GM18520 (cell line): ENCODE data around the gene TBC1D5.
"Not testable (repeated sequence)": the region's sequence is repeated elsewhere in the genome, so short reads cannot be mapped to it uniquely, and the experiment has no call there.

Experiments used
- ATAC-seq: cut with Tn5 transposase; IDR thresholded peaks from one replicate; pipeline ENCODE4 v1.9.1; 2021; ENCODE audit not compliant: unreplicated experiment

Gene TBC1D5

GRCh38 chr3:17648630-17649355, 93.6 kb downstream of the TBC1D5 start:
- ATAC-seq, result not testable (repeated sequence)

GRCh38 chr3:17645074-17645698, 97.2 kb downstream of the TBC1D5 start:
- ATAC-seq, result no peak

- no peak for ATAC-seq
Measured at GRCh38 chr3:17643691-17644090, 98.7 kb downstream of the TBC1D5 start.

- ATAC-seq, result no peak
Measured at GRCh38 chr3:17642474-17642873, 100.0 kb downstream of the TBC1D5 start.

- no peak for ATAC-seq
Measured at GRCh38 chr3:17640466-17640865, 102.0 kb downstream of the TBC1D5 start.

DNA sequence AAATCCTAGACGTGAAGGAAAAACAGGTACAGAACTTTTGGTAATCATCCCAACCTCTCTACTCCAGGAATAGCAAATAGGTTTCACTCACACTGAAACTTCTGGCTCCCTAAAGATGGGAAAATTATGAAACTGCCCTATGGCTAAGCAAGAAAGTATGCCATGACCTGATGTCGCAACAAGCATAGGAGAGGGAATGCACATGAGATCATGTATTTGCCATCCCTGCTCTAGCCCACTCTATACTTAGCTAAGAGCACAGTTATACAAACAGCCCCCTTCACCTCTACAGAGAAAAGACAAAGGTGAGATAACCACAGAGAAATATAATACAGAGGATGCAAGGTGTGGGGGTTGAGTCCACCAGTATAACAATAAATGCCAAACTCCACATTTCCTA, 102.7 kb downstream of the TBC1D5 start:
- no peak for ATAC-seq

- ATAC-seq, result no peak
Measured at GRCh38 chr3:17639257-17639656, 103.2 kb downstream of the TBC1D5 start.

DNA sequence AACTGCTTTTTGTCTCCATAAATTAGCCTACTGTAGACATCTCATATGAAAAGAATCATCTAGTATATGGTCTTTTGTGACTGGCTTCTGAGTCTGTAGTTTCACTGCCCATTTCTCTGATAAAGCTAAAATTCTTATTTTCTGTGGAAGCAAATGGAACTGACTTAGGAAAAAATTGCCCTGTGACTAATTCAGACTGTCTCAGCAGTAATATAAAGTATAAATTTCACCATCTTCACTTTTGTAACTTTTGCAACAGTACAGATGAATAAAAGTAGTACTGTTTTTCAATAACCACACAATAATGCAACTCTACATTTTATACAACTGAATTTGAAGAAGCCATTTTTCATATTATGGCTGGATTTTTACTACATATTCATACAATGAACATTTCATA, 104.1 kb downstream of the TBC1D5 start:
- ATAC-seq, result no peak

- ATAC-seq, result not testable (repeated sequence)
Measured at GRCh38 chr3:17635675-17636074, 106.8 kb downstream of the TBC1D5 start.

- ATAC-seq, result no peak
Measured at GRCh38 chr3:17634964-17635363, 107.5 kb downstream of the TBC1D5 start.

DNA sequence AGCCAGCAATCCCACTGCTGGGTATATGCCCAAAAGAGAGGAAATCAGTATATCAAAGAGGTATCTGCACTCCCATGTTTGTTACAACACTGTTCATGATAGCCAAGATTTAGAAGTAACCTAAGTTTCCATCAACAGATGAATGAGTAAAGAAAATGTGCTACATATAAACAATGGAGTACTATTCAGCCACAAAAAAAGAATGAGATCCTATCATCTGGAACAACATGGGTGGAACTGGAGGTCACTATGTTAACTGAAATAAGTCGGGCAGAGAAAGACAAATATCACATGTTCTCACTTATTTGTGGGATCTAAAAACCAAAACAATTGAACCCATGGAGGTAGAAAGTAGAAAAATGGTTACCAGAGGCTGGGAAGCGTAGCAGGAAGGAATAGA, 108.2 kb downstream of the TBC1D5 start:
- ATAC-seq, result no peak

GRCh38 chr3:17632401-17633100, 109.9 kb downstream of the TBC1D5 start:
- ATAC-seq, result no peak

GRCh38 chr3:17631609-17632008, 110.8 kb downstream of the TBC1D5 start:
- no peak for ATAC-seq

GRCh38 chr3:17629400-17629799, 113.0 kb downstream of the TBC1D5 start:
- no peak for ATAC-seq

- no peak for ATAC-seq
Measured at GRCh38 chr3:17626395-17626794, 116.0 kb downstream of the TBC1D5 start.

DNA sequence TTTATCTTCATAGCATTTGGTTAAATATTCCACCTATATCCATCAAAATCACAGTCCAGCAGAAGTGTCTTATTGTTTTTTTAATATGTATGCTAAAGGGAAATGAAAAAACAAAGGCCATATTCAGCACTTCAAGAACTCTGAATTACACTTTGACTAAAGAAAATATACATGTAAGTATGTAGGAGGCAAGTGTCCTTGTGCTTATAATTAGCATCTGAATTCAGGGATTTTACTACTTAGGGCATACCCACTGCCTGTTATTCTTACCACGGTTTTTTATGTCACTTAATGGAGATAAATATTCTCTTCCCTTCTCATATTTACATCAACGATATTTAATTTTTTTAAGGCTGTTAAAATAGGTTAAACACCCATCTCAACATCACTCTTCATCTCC, 117.3 kb downstream of the TBC1D5 start:
- ATAC-seq, result no peak

GRCh38 chr3:17623464-17623863, 119.0 kb downstream of the TBC1D5 start:
- no peak for ATAC-seq

GRCh38 chr3:17619968-17620367, 122.5 kb downstream of the TBC1D5 start:
- no peak for ATAC-seq

- ATAC-seq, result not testable (repeated sequence)
Measured at GRCh38 chr3:17613017-17613416, 129.4 kb downstream of the TBC1D5 start.

DNA sequence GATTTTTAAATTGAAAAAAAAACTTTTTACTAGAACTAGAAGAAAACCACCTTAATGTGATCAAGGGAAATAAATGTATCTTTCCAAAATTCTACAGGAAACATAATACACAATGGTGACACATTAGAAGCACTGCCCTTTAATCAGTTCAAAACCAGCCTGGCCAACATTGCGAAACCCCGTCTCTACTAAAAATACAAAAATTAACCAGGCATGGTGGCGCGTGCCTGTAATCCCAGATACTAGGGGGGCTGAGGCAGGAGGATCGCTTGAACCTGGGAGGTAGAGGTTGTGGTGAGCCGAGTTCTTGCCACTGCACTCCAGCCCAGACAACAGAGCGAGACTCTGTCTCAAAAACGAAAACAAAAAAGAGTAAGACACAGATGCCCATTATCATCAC, 134.5 kb downstream of the TBC1D5 start:
- no peak for ATAC-seq

DNA sequence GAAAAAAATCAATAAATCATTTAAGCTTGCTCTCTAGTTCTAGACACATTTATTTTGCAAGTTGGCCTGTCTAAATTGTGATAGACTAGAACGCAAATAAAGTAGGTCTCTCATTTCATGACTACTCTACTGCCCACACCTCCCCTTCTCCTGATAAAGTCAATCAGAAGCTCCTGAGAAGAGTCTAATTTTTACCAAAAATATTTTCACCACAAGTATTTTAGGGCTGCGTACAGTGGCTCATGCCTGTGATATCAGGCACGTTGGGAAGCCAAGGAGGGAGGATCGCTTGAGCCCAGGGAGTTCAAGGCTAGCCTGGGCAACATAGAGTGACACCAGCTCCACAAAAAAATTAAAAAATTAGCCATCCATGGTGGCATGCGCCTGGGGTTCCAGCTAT, 136.5 kb downstream of the TBC1D5 start:
- no peak for ATAC-seq

GRCh38 chr3:17605032-17605431, 137.4 kb downstream of the TBC1D5 start:
- ATAC-seq, result peak; percentile 61
